ENCODE results near the gene FABP2.
"Not testable (repeated sequence)": the region's sequence is repeated elsewhere in the genome, so short reads cannot be mapped to it uniquely, and the experiment has no call there.

Gene FABP2

GRCh38 chr4:119307606-119308005, 14.3 kb downstream of the FABP2 start:
- no peak for DNase-seq

- DNase-seq = no peak
Observed at GRCh38 chr4:119304431-119304830, 17.5 kb downstream of the FABP2 start.

DNA sequence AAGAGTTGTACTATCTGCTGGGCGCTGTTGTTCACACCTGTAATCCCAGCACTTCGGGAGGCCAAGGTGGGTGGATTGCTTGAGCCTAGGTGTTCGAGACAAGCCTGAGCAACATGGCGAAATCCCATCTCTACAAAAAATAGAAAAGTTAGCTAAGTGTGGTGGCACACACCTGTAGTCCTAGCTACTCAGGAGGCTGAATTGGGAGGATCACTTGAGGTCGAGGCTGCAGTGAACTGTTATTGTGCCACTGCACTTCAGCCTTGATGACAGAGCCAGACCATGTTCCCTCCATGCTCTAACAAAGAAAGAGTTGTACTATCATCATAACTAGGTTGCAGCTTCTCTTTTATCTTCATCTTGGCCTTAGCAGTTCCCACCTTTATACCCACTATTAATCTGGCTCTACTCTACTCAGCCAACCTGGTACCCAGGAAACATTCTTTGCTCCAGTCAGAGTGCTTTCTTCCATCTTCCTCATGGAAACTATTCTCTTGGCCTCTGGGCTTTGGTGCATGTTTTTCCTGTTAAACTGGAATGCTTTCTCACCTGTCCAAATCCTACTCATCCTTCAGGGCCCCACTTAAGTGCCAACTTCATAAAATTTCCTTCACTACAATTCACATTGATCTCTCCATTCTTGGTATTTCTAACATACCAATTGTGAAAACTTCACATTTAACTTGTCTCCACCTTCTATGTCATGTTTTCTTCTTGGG, 18.2 kb downstream of the FABP2 start:
- no peak for DNase-seq

DNA sequence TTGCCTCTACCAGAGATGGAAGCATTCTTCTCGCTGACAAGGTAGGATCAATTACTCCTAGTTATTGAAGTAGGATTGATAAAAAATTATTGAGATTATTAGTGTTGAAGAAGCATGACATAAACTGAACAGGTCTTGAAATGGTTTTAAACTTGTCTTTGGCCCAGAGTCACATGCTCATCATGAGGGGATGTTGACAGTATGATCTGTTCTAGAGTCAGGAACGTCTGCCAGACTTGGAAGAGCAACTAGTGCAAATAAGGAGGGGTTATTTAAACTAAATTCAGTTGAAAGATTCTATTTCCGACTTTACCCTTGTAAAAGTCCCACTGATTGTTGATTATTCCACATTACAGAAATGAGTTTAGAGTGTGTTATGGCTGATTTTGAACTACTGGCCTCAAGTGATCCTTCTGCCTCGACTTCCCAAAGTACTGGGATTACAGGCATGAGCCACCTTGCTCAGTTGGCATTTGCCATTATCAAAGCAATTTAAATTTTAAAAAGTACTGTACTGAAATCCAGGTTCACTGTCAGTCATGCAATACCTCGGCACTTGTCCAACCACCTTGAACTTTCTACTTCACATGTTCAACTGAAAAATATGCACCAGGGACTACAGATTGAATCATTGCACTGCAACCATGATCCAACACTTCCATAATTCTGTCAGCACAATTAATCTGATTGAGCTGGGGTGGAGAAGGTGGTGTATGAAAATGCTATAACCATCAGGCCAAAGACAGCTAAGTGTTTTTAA, 19.7 kb downstream of the FABP2 start:
- no peak for DNase-seq

DNA sequence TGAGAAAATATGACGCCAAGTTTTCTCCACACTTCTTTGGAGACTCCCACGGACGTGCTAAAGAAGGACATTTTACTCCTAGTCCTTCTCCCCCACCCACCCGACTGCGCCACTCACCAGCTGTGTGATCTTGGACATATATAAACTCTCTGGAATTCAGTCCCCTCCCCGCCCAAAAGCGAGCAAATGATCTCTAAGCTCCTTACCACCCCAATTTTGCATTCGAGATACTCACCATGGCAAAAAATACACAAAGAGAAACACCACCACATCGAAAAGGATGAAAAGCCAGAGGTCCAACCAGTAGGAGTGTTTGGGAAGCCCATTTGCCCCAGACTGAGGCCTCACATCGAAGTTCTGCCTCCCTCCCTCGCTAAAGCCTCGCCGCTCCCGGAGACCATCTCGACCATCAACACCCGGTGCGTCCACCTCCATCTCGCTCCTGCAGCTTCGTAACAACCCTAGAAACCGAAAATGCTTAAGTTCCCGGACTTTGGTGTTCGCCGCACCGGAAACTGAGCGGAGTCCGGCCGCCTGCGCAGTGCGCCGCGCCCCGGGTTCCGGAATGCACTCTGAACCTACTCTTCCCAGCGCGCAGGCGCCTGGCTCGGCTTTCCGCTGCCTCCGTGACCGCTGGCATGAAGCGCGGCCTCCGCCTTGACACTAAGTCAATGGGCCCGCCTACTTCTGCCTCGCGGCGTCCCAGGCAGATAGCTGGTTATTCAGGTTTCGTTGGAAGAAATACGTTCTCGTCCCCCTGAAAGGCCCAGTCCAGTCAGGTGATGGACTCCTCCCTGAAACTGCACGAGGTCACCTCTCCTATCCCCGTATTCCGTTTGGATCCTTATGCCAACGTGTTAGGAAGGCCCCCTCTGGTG, 21.6 kb downstream of the FABP2 start:
- no peak for DNase-seq

GRCh38 chr4:119299741-119300100, 22.2 kb downstream of the FABP2 start:
- no peak for DNase-seq

- DNase-seq = no peak
Observed at GRCh38 chr4:119299260-119299671, 22.7 kb downstream of the FABP2 start.

DNA sequence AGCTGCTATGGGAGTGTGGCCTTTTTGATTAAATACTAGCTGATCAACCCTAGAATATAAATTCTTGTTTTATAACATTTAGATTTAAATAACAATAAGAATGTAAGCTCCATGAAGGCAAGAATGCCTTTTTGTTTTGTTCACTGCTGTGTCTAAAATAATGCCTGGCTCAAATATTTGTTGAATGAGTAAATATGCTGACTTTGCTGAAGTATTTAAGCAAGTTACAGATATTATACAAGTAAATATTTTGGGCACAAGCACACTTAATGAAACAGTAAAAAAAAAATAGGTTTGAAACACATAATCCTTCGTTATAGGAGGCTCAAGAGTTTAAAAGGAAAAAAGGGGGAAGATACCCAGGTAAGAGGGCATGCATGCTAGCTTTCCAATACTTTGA, 24.1 kb downstream of the FABP2 start:
- DNase-seq = no peak

DNA sequence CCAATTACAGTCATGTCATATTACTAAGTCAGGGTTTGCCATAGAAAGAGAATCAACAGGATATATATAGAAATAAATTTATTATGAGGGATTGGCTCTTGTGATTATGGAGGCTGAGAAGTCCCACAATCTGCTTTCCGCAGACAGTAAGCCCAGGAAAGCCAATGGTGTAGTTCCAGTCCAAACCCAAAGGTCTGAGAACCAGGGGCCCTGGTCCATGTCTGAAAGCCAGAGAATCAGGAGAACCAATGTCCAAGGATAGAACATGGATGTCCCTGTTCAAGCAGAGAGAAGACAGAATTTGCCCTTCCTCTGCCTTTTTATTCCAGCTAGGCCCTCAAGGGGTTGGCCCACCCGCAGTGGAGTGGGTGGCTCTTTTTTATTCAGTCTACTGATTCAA, 25.6 kb downstream of the FABP2 start:
- no peak for DNase-seq

DNA sequence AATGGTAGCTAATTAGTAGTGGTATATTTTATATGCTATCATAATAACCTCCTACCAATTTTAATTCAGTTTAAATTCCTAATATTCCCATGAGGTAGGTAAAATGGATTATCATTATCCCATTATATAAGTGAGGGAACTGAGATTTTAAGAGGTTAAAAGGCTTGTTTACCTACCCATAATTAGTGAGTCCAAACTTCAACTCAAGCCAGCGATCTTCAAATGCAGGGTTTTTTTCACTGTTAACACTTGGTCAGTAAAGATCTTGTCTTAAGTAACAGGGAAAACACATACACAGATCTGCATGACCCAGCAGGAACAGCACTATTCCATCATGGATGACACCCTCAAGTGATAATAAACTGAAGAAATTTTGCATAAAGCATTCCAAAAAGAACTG, 31.3 kb downstream of the FABP2 start:
- DNase-seq = no peak

DNA sequence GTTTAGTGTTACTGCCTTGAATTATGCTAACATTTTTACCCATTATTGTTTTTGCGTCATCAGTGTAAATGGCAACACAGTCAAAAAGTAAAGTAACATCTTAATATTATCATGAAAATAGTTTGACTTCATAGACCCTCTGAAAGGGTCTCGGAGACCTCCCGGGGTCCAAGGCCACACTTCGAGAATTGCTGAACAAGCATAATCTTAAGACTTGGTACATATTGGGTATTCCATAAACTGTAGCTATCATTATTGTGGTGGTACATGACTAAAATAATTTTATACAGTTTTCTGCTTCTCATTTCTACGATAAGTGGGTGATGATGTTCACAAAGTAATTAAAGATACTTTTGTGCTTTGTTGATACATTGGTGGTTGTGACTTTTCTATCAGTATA, 32.6 kb downstream of the FABP2 start:
- no peak for DNase-seq

DNA sequence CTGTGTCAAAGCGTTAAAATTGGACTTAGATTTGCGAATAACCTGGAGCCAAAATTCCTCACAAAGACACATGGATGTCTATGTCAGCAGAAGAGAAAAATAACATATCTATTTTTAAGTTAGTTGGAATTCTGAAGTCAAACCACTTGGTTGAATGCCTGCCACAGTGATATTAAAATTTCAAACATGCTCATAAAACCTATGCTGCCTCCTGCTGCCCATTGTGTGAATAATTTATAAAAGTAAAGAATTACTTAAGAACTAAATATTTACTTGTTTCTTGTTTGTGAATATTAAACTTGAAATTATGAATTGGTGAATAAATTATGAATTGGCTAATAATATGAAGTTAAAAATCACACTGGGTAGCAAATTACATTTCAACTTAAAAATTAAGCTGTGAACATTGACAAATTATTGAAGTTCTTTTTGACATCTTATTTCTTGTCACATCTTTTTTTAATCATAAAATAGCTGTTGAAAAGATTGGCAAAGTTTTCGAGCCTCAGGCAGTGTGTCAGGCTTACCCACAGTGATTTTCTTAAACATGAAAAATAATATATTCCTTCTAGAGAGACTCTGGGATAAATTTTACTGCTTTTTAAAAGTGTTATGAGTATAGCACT, 35.4 kb downstream of the FABP2 start:
- DNase-seq = no peak

DNA sequence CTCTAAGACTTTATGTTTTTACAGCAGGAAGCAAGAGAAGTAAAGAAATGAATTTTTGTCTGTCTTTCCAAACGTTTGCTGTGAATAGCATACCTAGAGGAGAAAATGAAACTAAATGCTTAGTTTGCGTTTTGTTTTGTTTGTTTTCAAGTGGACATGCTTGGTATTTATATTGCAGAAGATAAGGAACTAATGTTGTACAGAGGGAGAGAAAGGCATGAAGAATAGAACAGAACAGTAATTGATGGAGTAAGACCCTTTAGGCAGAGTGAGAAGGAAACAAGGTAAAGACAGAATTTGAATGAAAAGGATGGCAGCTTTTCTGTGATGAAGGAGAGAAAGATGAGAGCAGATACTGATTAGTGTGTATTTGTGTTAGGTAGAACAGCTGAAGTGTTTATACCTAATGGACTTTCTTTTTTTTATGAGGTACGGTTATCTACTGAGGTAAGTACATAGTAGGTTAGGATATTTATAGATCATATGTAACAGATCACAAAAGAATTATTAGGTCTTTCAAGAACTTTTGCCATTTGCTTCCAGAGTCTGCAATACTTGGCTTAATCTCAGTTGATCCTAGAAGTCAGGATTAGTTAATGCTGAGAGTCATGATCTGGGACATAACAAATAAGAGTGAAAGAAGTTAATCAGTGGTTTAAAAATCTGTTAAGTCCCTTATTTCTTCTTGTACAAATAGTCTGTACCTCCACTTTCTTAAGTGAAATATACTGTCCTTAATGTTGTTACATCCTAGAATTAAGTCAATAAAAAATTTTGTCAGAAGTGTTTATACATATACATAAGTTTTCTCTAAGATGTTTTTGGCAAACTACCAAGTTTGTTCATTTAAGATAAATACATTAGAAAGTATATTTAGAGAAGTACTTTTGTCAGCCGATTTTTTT, 36.8 kb downstream of the FABP2 start:
- DNase-seq = no peak

- DNase-seq = no peak
Observed at GRCh38 chr4:119281393-119281792, 40.5 kb downstream of the FABP2 start.

GRCh38 chr4:119279945-119280344, 42.0 kb downstream of the FABP2 start:
- not testable (repeated sequence) for DNase-seq

GRCh38 chr4:119279541-119279940, 42.4 kb downstream of the FABP2 start:
- not testable (repeated sequence) for DNase-seq

DNA sequence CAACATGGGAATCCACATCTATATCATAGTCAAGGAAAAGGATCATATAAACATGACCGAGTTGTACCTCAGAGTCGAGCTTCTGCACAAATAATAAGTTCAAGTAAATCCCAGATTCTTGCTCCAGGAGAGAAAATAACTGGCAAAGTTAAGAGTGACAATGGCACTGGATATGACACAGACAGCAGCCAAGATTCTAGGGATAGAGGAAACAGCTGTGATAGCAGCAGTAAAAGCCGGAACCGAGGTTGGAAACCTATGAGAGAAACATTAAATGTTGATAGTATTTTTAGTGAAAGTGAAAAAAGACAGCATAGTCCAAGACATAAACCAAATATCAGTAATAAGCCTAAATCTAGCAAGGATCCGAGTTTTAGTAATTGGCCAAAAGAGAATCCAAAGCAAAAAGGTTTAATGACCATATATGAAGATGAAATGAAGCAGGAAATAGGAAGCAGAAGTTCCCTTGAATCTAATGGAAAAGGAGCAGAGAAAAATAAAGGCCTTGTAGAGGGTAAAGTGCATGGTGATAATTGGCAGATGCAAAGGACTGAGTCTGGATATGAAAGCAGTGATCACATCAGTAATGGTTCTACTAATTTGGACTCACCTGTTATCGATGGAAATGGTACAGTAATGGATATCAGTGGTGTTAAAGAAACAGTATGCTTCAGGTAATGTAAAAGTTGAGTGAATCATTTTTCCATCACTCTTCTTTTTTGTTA, 50.4 kb downstream of the FABP2 start:
- no peak for DNase-seq

- no peak for DNase-seq
Observed at GRCh38 chr4:119268466-119268865, 53.5 kb downstream of the FABP2 start.

All from NCI-H2029 treated with DMSO at 0.1 percent for 48 hours (cell line).